ENCODE data around the gene MPRIP.

DNA sequence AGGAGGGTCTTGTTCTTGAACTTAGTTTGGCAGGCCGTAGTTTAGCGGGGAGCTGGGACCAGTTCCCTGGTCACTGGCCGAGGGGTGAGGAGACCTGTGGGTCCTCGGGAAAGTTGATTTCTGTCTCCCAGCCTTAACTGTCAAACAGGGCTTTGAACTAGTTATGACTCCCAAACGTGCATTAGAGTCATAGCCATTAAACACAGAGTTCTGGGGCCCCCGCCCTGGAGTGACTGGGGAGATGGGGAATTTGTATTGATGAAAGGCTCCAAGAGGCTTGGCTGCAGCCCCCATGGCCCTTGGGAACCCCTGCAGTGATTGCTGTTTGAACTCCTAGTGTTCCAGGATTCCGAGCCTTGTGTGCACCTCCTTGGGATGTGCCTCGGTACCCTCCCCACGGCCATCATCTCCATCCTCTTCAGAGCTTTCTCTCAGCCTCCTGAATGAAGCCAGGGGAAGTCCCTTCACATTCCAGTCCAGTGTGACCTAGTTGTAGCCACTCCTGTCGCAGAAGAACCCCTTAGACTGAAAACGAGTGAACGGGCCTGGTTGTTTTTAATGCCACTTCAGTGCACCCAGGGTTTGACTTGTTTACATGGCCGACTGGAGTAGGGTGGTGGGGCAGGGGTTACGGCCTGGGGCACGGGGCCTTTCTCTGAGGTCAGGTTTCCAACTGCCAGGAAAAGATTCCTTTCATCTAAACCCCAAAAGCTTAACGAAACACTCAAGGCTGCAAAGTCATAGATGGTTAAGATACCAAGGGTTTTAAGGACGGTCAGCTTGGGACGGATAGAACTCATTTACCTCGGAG, 1.4 kb downstream of the MPRIP start:
- TF ChIP-seq, protein P1, sequence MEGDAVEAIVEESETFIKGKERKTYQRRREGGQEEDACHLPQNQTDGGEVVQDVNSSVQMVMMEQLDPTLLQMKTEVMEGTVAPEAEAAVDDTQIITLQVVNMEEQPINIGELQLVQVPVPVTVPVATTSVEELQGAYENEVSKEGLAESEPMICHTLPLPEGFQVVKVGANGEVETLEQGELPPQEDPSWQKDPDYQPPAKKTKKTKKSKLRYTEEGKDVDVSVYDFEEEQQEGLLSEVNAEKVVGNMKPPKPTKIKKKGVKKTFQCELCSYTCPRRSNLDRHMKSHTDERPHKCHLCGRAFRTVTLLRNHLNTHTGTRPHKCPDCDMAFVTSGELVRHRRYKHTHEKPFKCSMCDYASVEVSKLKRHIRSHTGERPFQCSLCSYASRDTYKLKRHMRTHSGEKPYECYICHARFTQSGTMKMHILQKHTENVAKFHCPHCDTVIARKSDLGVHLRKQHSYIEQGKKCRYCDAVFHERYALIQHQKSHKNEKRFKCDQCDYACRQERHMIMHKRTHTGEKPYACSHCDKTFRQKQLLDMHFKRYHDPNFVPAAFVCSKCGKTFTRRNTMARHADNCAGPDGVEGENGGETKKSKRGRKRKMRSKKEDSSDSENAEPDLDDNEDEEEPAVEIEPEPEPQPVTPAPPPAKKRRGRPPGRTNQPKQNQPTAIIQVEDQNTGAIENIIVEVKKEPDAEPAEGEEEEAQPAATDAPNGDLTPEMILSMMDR (conservative IDR thresholded peaks at IDR 0.05): no peak
- TF ChIP-seq EZH2 (IDR thresholded peaks at IDR 0.05; ENCODE audit: low read depth): no peak

Data from PC-9 (cell line).